Measurements from ENCODE around the gene TOR3A. TPM values are rescaled to one million over a fixed set of nuclear protein-coding genes. Genes with fewer than 3 reads are reported as not detected.

Gene TOR3A
- total RNA-seq, 1 experiment from 2014 or later: 27.9 TPM

- no peak for DNase-seq (ENCODE audit: low read depth in 1 of 2, low spot score in 2 of 2)
- Histone ChIP-seq H3K4me1 (replicated peaks) (0 out of 2 replicates have a peak, but pooled peaks cover 4% of the 10 kb centered on the region), H3K27me3 (replicated peaks) (no peaks in the 10 kb centered on the region), H3K27ac (no peak overlapping the region), H3K9me3 (replicated peaks) (no peaks in the 10 kb centered on the region), H3K36me3 (peaks cover 95% of the 10 kb centered on the region), H3K4me3 (no peak overlapping the region)
Measured at GRCh38 chr1:179104611-179105250, 22.9 kb downstream of the TOR3A start.

- Histone ChIP-seq H3K36me3 (peaks cover 95% of the 10 kb centered on the region), H3K27me3 (replicated peaks) (no peaks in the 10 kb centered on the region), H3K4me1 (replicated peaks) (0 out of 2 replicates have a peak, but pooled peaks cover 4% of the 10 kb centered on the region), H3K27ac (no peak overlapping the region), H3K4me3 (no peak overlapping the region), H3K9me3 (replicated peaks) (no peaks in the 10 kb centered on the region)
- DNase-seq (ENCODE audit: low read depth in 1 of 2, low spot score in 2 of 2): no peak
Measured at GRCh38 chr1:179105393-179105792, 23.5 kb downstream of the TOR3A start.

DNA sequence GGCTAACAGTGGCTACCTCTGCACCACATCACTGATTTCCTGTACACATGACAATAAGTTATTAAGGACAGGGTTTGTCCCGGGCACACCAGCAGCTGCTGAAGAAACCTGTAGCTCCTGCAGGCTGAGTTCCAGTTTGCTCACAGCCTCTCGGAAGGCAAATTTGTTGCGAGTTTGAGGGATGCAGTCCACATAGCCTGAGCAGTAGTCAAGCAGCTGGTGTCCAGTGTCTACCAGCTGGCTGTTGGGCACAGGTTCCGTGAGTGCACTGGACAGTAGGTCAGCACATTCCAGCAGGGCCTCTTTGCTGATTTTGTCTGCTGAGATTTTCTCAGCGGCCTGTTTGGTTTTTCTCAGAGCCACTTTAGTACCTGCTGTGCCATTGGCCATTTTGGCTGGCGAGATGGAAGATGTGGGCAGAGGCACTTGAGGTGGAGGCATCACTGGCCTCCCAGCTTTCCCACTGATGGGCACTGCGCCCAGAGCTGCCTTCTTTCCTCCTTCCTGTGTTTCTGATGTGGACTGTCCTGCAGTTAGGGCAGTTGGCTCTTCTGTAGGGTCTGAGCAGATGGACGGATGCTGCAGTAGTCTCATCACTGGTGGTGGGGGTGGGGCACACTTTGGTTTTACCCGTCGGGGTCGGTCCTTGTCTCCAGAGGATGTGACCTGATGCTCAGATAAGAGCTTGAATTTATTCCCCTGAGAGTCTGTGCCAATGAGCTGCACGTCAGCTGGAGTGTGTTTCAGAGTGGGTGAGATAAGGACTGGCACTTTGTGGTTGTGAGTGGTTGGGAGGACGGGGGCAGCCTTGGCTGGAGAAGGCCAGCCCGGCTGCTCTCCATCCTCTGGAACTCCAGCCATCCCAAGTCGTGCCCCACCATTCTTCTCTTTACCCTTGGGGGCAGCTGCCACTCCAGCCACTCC lies 26.1 kb downstream of the TOR3A start:
- H3K9me3 ChIP-seq (replicated peaks): no peaks in the 10 kb centered on the region
- 0 out of 2 replicates have a peak, but pooled peaks cover 4% of the 10 kb centered on the region for H3K4me1 ChIP-seq (replicated peaks)
- no peak overlapping the region for H3K27ac ChIP-seq
- peaks cover 96% of the 10 kb centered on the region for H3K36me3 ChIP-seq
- no peak overlapping the region for H3K4me3 ChIP-seq
- no peaks in the 10 kb centered on the region for H3K27me3 ChIP-seq (replicated peaks)
- no peak for DNase-seq (ENCODE audit: low read depth in 1 of 2, low spot score in 2 of 2)

DNA sequence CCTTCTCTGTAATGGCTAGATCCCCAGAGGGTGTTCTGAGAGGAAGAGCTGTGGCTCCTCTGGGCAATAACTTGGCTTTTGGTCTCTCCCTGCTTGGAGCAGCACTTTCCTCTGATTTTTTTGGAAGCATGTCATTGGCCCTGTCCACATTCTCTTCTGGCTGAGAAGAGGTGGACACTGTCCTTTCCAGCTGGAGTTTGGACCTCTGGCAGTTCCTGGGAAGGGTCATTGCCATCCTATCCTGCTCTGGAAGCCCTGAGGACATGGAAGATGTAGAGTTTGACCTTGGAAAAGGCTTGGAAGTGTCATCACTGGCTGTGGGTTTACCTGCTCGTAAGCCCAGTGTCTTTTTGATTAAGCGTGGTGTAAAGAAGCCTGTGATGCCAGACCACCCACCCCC lies 26.8 kb downstream of the TOR3A start:
- 0 out of 2 replicates have a peak, but pooled peaks cover 4% of the 10 kb centered on the region for H3K4me1 ChIP-seq (replicated peaks)
- no peaks in the 10 kb centered on the region for H3K27me3 ChIP-seq (replicated peaks)
- no peak overlapping the region for H3K4me3 ChIP-seq
- DNase-seq (ENCODE audit: low read depth in 1 of 2, low spot score in 2 of 2): no peak
- peaks cover 96% of the 10 kb centered on the region for H3K36me3 ChIP-seq
- no peak overlapping the region for H3K27ac ChIP-seq
- H3K9me3 ChIP-seq (replicated peaks): no peaks in the 10 kb centered on the region

GRCh38 chr1:179115181-179115580 lies 33.3 kb downstream of the TOR3A start:
- no peak overlapping the region for H3K4me3 ChIP-seq
- no peak overlapping the region for H3K27ac ChIP-seq
- no peaks in the 10 kb centered on the region for H3K27me3 ChIP-seq (replicated peaks)
- DNase-seq (ENCODE audit: low read depth in 1 of 2, low spot score in 2 of 2): no peak
- H3K36me3 ChIP-seq: peaks cover 97% of the 10 kb centered on the region
- no peaks in the 10 kb centered on the region for H3K4me1 ChIP-seq (replicated peaks)
- no peaks in the 10 kb centered on the region for H3K9me3 ChIP-seq (replicated peaks)

DNA sequence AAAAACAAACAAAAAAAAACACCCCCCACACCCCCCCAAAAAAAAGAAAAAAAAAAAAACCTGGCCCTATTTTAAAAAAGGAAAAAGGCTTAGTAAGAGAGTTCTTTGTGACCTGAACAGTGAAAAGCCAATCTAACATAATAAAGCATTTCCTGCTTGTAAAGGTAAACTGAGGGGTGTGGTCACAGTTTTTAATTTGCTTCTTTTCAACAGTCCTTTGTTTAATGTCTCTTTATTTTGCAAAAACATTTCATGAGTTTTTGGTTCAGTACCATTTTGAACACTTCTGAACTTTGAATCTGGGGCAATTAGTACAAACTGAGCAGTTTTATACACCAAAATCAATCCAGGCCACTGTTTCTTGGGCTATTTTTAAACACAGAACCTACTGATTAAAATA lies 37.6 kb downstream of the TOR3A start:
- H3K9me3 ChIP-seq (replicated peaks): no peaks in the 10 kb centered on the region
- H3K4me1 ChIP-seq (replicated peaks): no peaks in the 10 kb centered on the region; the same call in 1 of the 2 replicates
- H3K4me3 ChIP-seq: no peak overlapping the region
- peaks cover 94% of the 10 kb centered on the region for H3K36me3 ChIP-seq
- DNase-seq (ENCODE audit: low read depth in 1 of 2, low spot score in 2 of 2): no peak
- H3K27me3 ChIP-seq (replicated peaks): no peaks in the 10 kb centered on the region
- H3K27ac ChIP-seq: no peak overlapping the region

DNA sequence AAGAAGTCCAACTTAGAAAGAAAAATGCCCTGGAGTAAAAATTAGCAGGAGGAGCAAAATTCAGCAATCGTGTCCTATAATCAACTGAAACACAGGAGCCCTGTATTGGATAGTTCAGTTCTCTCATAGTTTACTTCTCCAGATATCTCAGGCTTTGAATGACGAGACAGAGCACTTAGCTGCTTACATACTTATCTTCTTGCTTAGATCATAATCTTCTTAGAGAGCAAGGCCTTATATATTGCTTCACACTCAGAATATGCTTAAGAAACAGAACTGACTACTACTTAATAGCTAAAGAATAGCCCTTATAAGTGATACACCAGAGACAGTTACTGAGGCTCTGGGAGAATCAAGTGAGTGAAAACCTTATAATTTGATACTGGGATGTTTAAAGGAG lies 38.9 kb downstream of the TOR3A start:
- H3K4me1 ChIP-seq (replicated peaks): peaks cover 12% of the 10 kb centered on the region; the same call in 1 of the 2 replicates
- no peaks in the 10 kb centered on the region for H3K27me3 ChIP-seq (replicated peaks)
- no peak overlapping the region for H3K4me3 ChIP-seq
- H3K36me3 ChIP-seq: peaks cover 94% of the 10 kb centered on the region
- H3K27ac ChIP-seq: no peak overlapping the region
- no peak for DNase-seq (ENCODE audit: low read depth in 1 of 2, low spot score in 2 of 2)
- H3K9me3 ChIP-seq (replicated peaks): no peaks in the 10 kb centered on the region

DNA sequence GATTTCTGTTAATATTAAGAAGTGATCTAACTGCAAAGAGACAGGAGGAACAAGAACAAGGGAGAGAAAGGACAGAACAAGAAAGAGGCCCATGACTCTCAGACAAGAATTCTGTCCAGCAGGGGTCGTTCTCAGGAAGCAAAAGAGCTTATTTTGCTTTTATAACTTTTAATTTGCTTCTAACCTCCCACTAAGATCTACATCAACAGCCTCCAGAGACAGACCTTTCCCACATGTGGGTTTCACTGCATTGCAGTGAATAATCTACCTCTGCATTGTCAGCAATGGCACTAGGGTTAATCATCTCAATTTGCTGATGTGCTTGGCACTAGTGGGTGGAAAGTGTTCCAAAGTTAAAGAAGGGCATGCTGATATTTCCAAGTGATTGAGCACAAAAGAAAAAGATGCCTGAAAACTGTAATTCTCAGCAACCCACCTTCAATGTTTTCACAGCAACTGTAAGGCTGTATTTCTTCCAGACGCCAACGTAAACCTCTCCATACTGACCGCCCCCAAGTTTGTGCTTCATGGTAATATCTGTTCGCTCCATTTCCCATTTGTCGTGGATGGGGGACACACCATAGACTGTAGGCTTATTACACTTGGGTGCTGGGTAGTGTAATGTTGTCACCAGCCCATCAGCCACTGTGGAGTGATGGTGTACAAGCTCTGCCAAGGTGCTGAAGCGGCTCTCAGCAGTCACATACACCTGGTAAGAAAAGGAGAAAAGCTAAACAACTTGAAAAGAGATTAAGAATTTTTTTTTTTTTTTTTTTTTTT lies 39.5 kb downstream of the TOR3A start:
- no peaks in the 10 kb centered on the region for H3K27me3 ChIP-seq (replicated peaks)
- no peak overlapping the region for H3K27ac ChIP-seq
- H3K9me3 ChIP-seq (replicated peaks): no peaks in the 10 kb centered on the region
- no peak overlapping the region for H3K4me3 ChIP-seq
- DNase-seq (ENCODE audit: low read depth in 1 of 2, low spot score in 2 of 2): peak in 1 of 2 experiments; percentile 53
- peaks cover 94% of the 10 kb centered on the region for H3K36me3 ChIP-seq
- peaks cover 12% of the 10 kb centered on the region; the same call in 1 of the 2 replicates for H3K4me1 ChIP-seq (replicated peaks)

DNA sequence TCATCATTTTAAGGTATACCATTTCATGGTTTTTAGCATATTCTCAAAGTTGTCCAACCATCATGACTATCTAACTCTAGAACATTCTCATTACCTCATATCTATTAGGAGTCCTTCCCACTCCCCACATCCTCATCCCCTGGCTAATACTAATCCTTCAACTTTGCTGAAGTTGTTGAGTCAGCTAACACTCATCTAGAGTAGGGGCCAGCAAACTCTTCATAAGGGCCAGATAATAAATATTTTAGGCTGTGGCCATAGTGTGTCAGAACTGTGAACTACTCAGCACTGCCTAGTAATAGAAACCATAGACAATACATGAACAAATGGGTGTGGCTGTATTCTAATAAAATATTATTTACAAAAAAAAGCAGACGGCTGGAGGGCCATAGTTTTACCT lies 43.0 kb downstream of the TOR3A start:
- Histone ChIP-seq H3K9me3 (replicated peaks) (no peaks in the 10 kb centered on the region), H3K4me1 (replicated peaks) (peaks cover 36% of the 10 kb centered on the region), H3K36me3 (peaks cover 88% of the 10 kb centered on the region), H3K27me3 (replicated peaks) (no peaks in the 10 kb centered on the region), H3K27ac (0 out of 2 replicates have a peak overlapping the region, but pooled peaks have one; percentile 13), H3K4me3 (no peak overlapping the region)
- no peak for DNase-seq (ENCODE audit: low read depth in 1 of 2, low spot score in 2 of 2)

DNA sequence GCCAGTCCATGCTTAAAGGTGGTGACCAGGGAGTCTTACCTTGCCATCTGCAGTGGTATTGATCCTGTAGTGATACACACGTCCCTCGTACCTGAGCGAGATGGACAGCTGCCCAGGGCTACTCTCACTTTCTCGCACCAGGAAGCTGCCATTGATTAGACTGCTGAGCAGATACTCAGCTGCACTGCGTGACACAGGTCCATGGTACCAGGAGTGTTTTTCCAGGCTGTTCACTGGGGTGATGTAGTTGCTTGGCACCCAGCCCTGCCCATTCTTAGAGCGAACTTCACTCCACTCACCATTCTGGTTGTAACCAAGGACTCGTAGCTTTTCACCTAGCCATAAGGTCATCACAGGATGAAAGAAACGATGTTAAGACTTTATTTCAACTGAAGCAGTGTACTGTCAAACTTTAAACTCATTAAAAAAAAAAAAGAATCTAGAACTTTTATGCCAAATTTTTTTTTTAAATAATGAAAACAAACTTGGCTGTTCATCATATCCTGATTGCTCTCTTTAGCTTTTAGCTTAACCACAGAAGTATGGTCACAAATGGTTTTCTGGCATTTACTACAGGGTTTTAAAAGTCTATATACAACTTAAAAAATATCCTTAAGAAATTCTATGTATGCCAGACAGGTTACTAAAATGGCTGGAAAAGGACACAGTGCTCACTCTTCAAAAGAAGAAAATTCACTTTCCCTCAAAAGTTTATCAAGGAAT lies 44.6 kb downstream of the TOR3A start:
- H3K4me1 ChIP-seq (replicated peaks): peaks cover 51% of the 10 kb centered on the region
- peak overlapping the region; percentile 21 for H3K27ac ChIP-seq
- H3K36me3 ChIP-seq: peaks cover 88% of the 10 kb centered on the region
- H3K27me3 ChIP-seq (replicated peaks): no peaks in the 10 kb centered on the region
- no peak for DNase-seq (ENCODE audit: low read depth in 1 of 2, low spot score in 2 of 2)
- H3K4me3 ChIP-seq: no peak overlapping the region
- H3K9me3 ChIP-seq (replicated peaks): no peaks in the 10 kb centered on the region

GRCh38 chr1:179127163-179127895 lies 45.5 kb downstream of the TOR3A start:
- Histone ChIP-seq H3K9me3 (replicated peaks) (no peaks in the 10 kb centered on the region), H3K27ac (peak overlapping the region; percentile 21), H3K27me3 (replicated peaks) (no peaks in the 10 kb centered on the region), H3K4me3 (no peak overlapping the region), H3K4me1 (replicated peaks) (peaks cover 51% of the 10 kb centered on the region), H3K36me3 (peaks cover 90% of the 10 kb centered on the region)
- DNase-seq (ENCODE audit: low read depth in 1 of 2, low spot score in 2 of 2): peak in 1 of 2 experiments; percentile 45

DNA sequence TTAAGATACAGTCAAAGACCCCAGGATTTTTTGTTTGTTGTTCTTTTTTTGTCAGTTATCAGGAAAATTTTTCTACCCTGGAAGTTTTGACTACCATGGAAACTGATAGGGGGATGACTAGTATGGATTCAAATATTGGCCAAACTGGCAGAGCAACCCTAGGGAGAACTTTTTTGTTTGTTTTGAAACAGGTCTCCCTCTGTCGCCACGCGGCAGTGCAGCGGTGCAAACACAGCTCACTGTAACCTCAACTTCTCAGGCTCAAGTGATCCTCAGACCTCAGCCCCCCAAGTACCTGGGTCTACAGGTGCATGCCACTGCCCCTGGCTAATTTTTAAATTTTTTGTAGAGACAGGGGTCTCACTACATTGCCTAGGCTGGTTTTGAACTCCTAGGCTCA lies 46.6 kb downstream of the TOR3A start:
- no peak for DNase-seq (ENCODE audit: low read depth in 1 of 2, low spot score in 2 of 2)
- Histone ChIP-seq H3K4me1 (replicated peaks) (peaks cover 51% of the 10 kb centered on the region), H3K27ac (no peak overlapping the region), H3K27me3 (replicated peaks) (no peaks in the 10 kb centered on the region), H3K36me3 (peaks cover 92% of the 10 kb centered on the region), H3K9me3 (replicated peaks) (no peaks in the 10 kb centered on the region), H3K4me3 (no peak overlapping the region)

Measured in SJSA1 (cell line).